ENCODE results near the gene DNTT. TPM values are rescaled to one million over a fixed set of nuclear protein-coding genes. Genes with fewer than 3 reads are reported as not detected.

Gene DNTT
- not detected for polyA plus RNA-seq (2013, experiment 1 of 2; ENCODE audit: insufficient read length)
- not detected for polyA plus RNA-seq (2013, experiment 2 of 2; ENCODE audit: insufficient read length)

DNA sequence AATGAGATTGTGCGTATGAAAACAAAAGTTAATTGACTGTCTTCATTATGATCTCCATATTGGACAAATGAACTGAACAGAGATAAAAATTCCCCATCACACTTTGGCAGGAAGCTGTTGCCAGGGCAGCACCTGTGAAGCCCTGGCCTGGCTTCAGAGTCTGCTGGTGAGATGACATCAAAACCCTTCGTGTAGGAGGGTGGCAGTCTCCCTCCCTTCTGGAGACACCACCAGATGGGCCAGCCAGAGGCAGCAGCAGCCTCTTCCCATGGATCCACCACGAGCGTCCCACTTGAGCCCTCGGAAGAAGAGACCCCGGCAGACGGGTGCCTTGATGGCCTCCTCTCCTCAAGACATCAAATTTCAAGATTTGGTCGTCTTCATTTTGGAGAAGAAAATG is at the start of gene DNTT:
Gene DNTT, plus strand, starts transcription at position 205 of the 400 bp plus-strand sequence. Its CDS starts 64 bp downstream, at position 269.
- no peak for DNase-seq

DNA sequence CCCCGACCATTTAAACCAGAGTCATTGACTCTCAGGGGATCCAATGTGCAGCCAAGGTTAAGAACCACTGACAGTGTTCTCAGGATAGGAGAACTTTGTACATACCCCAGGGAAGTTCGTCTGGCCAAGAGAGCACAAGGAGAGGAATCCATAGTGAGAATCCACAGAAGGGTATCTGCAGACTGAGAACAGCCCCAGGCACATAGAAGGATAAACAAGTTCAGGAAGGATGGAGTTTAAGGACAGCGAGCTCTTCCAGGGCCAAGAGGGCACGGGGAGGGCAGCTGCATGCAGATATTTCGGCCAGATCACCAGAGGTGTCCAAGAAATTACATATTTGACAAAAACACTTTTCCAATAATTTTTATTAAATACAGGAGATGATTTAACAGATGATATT is 49.3 kb upstream of the DNTT start:
- DNase-seq: no peak

DNA sequence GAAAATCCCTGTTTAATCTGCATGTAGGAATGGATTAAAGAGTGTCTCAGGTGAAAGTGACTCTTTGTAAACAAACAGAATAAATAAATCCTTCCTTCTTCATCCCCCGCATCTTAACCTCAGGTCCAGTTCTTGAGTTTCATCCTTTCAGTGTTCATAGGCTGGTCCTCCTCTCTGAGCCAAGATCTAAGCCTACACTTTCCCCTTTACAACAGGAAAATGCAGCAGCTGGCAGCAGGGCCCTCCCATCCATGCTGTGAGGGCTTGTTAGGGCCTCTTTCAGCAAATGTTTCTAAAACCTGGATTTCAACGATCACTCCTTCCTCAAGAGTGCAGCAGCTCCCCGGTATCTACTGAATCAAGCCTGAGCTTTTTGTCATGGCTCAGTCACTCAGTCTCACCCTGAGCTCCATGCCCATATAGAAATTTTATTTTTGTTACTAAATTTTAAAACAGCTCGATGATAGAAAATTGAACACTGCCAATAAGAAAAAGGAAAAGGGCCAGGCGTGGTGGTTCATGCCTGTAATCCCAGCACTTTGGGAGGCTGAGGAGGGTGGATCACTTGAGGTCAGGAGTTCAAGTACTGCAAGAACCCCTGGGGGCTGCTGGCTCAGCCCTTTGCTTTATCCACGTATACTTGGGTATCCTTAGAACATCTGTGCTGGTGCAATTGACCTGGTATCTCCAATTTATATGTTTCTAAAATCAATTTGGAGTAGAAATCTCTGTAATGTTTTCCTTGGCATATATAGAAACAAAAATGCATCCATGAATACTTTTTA is 48.5 kb upstream of the DNTT start:
- DNase-seq: no peak

DNA sequence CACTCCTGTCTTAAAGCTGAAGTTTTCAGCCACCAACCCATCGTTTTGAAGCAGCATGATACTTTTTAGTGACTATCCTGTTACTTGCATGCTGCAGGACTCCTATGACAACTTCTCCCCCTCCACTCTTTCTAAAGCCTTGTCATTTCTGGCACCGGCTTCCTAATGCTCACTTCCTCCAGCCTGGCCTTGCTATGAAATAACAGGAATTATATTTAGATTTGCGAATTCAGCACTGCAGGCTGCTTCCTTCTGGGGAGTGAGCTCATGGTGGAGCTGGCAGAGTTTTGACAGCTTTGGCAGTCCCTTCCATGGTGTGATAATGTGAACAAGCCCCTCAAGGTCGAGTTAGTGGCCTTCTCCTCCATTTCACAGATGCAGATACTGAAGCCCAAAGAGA is 46.3 kb upstream of the DNTT start:
- no peak for DNase-seq

DNA sequence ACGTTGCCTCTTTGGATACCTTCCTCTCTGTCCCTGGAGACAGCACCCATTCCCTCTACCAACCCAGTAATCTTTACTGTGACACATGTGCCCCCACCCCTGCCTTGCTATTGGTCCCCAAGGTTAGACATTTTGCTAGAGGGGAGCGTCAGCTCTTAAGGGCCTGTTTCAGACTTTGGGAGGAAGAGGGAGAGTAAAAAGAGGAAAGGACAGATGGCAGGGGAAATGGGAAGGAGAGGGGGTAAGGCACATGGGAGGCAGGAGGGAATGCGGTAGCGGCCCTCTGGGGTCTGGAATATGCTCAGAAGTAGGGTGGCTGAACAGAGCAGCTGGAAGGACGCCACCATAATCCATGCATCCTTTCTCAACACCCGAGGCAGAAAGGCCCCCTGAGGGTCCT is 45.1 kb upstream of the DNTT start:
- DNase-seq: no peak

DNA sequence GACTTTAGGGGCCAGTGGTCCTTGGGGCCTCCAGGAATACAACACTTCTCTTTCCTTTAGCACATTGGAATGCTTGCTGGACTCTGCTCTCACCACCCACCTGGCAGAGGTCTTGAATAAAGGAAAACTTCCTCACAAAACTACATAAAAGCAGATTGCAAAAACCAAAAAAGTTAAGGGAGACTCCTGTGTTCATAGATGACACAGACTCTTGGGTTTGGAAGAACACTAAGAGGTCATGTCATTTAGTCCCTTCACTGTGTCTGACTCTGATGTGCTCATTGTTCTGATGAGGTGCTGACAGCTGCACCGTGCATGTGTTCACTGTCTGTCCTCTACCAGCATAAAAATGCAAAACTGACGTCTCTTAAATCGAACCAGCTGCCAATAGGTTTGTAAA is 44.2 kb upstream of the DNTT start:
- no peak for DNase-seq

DNA sequence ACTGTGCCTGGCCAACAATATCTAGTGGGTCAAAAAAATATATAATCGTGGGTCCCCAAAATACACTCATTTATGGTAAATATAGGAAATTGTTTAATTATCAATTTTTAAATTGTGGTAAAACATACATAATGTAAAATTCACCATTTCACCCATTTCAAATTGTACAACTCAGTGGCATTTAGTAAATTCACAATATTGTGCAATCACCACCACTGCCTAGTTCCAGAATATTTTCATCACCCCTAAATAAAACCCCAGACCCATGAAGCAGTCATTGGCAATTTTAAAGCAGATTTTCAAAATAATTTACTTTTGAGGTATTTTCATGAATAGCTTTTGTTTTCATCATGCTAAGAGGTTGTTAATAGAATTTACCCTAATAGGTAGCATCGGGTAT is 43.1 kb upstream of the DNTT start:
- DNase-seq: no peak

DNA sequence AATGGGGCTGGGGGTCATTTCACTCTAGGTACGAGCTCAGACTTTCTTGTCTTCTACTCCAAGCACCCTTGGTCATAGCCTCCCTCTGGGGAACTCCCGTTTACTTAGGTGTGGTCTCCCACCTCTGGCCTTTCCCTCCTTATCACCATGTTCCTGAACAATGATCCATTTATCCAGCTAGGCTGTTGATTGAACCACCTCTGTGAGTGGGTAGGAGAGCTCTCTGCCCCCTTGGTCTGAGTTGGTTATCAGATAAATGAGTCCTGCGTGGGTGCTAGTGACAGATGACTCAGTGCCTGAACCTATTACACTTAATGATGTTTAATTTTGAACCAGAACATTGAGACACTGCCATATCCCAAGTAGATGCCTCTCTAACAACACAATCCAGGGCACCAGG is 42.3 kb upstream of the DNTT start:
- DNase-seq: no peak

DNA sequence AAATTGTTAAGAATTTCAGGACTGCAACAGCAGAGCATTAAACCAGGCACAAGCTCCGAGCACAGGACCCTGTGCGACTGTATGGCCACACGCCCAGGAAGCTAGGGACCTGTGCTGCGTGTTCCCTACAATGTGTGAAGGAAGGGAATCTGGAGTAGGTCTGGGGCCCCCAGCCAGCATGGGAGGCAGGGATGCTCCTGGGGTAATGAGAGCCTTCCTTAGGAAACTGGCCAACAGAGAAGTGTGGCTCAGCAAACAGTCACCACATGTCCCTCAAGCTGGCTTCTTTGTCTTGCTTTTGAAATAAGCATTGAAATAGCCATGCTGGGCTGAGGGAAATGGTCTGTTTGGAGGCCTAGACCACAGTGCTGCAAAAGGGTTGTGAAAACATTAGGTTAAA is 41.1 kb upstream of the DNTT start:
- DNase-seq: no peak

DNA sequence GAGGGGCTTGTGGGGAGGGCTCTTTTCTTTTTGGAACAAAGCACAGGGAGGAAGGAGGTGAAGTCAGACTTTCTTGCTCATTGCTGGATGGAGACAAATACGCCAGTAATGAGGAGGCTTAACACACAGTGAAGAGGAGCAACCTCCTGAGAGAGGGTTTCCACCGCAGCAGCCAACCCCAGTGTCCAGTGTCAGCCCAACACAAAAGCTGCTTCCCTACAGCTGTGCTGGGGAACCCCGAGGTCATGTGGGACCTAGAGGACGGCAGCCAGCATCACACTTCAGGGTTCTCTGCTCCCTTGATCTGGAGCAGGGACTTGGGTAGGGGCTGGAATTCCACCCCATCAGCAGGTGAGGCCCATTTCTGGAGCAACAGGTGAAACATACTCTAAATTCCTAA is 40.6 kb upstream of the DNTT start:
- no peak for DNase-seq

DNA sequence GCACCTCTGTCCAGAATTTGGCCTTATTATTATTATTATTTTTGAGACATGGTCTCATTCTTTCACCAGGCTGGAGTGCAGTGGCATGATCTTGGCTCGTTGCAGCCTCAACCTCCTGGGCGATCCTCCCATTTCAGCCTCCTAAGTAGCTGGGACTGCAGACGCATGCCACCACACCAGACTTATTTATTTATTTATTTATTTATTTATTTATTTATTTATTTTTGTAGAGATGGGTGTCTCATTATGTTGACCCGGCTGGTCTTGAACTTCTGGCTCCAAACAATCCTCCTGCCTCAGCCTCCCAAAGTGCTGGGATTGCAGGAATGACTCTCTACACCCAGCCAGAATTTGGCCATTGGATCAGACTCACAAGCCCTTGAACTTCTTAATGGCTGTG is 39.3 kb upstream of the DNTT start:
- DNase-seq: no peak

DNA sequence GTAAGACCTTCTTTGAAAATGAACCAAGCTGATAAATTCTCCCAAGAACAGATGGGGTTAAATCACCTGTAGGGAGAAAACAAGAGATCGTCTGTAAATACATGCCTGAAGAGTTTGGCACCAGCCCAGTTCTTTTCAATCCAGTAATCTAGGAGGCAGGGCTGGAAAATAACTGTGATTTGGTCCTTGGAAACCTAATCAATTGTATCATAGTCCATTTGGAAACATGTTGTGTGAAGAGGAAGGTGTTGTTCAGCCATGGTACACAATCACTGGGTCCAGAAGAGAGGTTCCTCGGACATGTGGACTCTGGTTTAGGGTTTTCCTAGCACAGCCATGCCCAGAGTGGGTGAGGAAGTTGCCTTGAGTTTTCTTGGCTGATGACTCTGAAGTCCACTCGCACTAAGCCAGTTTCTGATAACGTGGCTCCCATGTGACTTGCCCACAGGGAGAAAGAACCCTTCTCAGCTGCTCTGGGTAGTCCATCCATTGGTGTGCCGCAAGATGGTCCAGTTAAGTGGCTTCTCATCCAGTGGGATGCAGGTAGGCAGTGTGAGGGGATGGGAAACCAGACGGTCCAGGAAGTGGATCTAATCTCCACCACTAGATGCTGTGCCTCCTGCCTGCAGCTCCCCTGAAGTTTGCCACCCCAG is 38.0 kb upstream of the DNTT start:
- no peak for DNase-seq

DNA sequence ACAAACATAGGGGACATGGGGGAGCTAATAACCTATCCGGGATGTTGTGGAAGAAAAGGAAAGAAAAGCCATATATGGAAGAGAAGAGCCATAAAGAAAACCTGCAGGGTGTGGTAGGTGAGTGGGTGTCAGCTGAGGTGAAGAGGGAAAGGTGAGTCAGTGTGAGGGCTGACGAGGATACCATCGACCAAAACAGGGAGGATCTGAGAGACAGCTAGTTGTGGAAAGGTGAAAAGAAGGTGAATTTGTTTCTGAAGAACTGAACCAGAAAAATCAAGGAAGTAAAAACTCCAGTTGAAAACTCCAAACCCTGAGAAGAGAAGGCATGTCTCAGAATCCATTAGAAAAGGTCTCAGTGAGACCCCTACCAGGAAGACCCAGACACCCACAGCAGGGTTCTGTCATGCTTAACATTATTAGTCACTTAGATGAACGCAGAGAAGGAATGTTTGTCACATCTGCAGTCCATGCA is 37.0 kb upstream of the DNTT start:
- DNase-seq: no peak

DNA sequence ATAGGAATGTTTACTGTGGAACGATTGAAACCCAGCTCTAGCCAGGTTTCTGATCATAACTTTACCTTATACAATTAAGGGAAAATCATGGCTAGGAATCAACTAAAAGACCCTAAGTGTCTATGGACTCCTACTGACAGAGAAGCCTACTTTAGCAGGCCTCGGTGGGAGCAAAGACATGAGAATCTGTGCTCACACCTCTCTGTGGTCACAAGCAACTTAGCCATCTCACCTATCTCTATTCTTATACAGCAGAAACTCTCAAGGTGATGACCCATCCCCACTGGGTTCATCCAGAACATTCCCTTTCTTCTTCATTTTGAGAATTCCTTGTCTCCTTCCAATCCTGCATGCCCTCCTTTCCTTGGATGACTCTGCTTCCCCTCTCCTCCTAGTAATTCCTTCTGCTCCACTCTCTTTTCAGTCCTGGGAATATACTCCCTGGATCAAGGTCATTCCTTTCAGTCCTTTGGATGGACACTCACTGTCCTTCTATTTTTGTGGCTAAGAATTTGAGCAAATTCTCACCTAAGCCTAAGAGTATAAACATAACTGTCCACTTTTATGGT is 35.8 kb upstream of the DNTT start:
- no peak for DNase-seq

DNA sequence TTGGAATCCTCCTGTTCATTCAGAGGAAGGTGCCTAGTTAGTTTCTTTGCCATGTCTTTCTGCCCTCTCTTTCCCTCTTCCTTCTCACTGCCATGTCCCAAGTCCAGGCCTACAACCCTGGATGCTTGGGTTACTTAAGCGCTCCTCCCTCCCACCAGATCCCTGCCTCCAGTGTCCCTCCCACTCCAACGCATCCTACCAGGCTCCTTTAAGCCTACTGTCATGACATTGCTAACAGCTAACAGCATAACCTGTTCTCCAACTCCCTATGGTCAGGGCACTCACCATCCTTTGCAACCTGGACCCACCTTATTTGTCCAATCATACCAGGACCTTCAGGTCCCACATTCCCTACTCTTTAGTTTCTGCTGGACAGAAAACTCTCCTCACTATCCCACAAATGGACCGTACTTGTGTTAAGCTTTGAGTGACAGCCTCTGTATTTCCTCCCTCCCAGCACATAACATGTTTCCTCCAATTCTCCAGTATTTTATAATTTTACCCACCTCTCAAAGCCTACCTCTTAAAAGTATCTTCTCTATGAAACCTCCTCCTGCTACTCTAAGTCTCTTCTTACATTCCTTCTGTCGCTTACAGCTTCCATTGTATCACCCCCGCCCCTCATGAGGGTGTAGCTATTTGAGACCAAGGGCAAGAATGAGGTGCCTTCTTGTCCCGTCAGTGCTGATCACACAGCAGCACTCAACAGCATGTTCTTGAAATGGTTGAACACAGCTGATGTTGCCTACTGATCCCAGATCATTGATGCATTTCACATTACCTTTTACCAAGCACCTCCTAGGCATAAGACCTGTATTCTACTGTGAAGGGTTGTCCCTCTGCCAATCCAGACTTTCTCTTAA is 34.6 kb upstream of the DNTT start:
- no peak for DNase-seq

DNA sequence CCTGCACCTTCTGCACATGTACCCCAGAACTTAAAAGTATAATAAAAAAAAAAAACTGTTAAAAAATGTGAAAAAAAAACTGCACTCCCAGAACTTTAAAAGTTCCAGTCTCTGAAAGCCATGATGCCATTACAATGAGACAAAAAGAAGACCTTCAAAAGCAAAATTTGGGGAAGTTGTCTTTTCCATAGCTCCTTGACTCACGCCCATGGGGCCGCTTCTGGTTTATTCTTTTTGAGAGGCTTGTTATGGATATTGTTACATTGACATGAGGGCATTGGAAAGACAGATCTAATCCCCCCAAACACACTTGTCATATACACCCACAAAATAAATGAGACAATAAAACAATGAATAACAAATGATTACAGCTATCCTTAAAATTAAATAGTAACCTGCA is 33.7 kb upstream of the DNTT start:
- no peak for DNase-seq

DNA sequence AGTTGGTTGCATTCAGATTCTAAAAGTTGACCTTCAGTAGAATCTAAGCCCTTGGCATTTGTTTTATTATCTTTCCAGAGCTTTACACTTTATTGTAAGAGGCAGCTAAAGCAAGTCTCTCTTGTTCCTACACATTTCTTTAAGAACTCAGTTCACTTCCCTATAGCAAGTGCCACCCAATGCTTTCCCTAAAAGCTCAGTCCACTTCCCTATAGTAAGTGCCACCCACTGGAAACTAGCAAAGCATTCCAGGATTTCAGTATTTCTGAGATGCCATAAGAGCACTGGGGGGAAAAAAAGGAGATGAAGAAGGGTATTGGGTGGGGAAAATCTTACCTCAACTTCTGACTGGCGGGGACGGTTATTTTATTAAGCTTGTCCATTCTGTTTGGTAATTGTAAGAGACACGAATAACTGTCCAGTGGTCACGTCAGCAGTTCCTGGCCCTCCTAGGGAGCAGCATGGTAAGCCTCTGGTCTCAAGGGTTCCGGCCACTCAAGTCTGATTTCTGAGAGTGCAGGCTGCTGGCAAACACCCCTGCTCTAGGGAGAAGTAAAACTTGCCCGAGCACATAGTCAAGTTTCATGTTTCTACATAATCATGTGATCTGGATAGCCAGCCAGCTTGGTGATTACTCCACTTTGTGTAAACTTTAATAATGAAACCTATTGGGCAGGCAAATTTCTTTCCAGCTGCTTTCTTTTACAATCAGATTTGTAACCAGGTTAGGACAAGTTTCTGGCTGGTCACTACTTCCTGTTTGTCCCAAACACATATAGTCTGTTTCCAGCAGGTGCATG is 33.0 kb upstream of the DNTT start, which contains the start of gene BLNK:
Gene BLNK, minus strand, starts transcription at position 554 of the 800 bp plus-strand sequence. Its CDS starts 171 bp downstream, at position 383.
- no peak for DNase-seq

DNA sequence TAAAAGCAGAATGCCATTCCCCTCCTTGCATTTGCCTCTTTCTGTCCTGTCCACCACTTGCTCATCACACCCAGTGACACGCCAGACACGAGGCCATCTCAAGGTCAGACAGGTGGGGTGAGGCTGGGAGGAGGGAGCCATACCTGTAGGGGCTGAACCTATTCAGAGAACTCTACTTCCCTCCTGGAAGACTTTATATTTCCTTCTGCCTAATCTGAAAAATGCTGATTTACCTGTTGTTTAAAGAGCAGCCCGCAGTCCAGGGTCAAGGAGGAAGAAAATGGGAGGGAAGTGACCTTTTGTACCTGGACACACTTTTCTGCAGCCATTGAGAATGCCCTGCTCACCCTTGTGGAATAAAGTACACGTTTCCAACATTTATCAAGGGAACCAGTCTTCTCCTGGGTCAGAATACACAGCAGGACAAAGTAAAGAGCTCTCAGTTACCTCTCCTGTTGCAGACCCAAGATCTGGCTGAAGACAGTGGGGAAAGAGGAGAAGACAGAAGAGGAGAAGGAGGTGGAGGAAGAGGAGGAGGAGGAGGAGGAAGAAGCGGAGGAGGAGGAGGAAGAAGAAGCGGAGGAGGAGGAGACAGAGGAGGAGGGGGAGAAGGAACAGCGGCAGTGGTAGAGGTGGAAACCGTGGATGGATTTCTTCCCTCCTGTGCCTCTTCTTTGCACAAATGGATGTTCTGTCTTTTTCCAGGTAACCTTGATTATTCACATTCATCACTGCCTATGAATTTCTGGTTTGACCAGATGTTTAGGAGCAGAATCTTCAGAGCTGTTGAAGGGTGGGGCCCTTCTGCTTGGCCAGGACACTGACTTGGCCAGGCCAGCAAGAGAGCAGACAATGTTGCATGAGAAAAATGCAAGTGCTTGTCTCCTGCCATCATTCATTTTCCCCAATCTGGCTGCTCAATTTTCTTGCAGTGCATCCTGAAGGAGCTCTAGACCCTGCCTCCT is 31.6 kb upstream of the DNTT start:
- DNase-seq: no peak

DNA sequence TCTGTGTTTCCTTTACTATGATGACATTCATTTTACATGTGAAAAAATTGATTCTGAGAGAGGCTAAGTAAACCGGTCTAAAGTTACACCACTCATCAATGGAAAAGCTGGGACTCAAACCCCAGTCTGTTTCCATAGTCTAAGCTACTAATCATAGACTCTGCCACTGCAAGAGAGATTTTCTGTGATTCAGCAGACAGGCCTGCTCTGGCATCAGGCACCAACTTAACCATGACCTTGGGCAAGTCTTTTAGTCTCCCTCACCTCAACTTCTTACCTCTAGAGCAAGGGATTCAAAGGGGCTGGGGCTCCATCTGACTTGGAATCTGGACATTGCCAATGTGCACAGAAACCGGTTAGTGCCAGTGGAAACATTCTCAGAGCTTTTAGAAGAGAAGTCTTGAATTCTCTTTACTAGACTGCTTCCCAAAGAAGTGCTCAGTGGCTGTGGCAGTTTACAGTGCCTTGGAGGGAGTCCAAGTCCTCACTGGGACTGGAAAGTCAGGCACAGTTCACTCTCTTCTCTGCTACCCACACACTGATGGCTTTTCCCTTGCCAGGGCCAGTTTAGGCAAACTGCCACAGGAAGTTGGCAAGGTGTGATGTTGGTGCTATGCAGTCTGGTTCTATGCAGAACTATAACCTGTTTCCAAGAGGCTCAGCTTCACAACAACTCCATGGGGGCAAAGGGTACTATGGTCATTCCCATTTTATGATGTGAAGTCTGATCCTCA is 28.4 kb upstream of the DNTT start:
- DNase-seq: no peak

DNA sequence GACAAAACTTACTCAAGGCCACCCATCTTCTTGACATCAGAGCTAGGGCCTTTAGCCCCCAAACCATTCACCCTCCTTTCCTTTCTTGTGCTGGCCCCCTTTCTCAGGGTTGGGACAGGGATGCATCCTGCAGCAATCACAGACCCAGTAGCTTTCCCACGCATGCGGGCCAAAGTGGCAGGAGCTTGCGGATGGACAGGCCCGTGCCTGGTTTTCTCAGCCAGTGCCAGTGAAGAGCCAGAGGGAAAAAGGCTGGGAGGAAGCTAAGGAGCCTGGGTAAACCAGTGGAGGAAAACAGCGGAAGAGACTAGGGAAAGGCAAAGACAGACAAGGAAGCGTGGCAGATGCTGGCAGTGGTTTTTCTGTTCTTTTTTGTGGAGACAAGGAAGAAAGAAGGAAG is 27.8 kb upstream of the DNTT start:
- no peak for DNase-seq
